HepG2 (cell line): Measurements from ENCODE around the gene NFS1. TPM values are rescaled to one million over a fixed set of nuclear protein-coding genes. Genes with fewer than 3 reads are reported as not detected.

Experiments used
- ARHGAP35 ChIP-seq: sonication (generic); formaldehyde crosslinking; IDR thresholded peaks from 2 replicates; pipeline ENCODE4 v1.9.0; 2022; ENCODE audit warnings: mild to moderate bottlenecking, inconsistent platforms, moderate library complexity, missing genetic modification reagents, borderline replicate concordance
- BRD4 ChIP-seq: sonication (generic); formaldehyde crosslinking; IDR thresholded peaks from 2 replicates; pipeline ENCODE4 v1.4.0; 2020; ENCODE audit warnings: missing genetic modification reagents
- FOSL2 ChIP-seq: sonication (generic); formaldehyde crosslinking; IDR thresholded peaks from 2 replicates; pipeline ENCODE4 v1.4.0; 2020; ENCODE audit warnings: missing genetic modification reagents
- GTF3A ChIP-seq: sonication (generic); formaldehyde crosslinking; conservative IDR thresholded peaks from 2 replicates; pipeline ENCODE4 v1.4.0; 2020; ENCODE audit warnings: mild to moderate bottlenecking, missing genetic modification reagents
- HDAC1 ChIP-seq: sonication (generic); formaldehyde crosslinking; IDR thresholded peaks from 2 replicates; pipeline ENCODE4 v1.5.1; 2020; ENCODE audit warnings: mild to moderate bottlenecking, missing genetic modification reagents
- KDM5B ChIP-seq: sonication (generic); formaldehyde crosslinking; IDR thresholded peaks from 2 replicates; pipeline ENCODE4 v1.4.0; 2020; ENCODE audit warnings: missing genetic modification reagents, mild to moderate bottlenecking, borderline replicate concordance
- MED8 ChIP-seq: sonication (generic); formaldehyde crosslinking; IDR thresholded peaks from 2 replicates; pipeline ENCODE4 v1.8.1; 2023; ENCODE audit warnings: mild to moderate bottlenecking, missing genetic modification reagents; ENCODE audit not compliant: insufficient replicate concordance
- MXI1 ChIP-seq: IDR thresholded peaks from 3 replicates; pipeline ENCODE4 v1.6.1; 2012; ENCODE audit warnings: low read depth, low read length, inconsistent platforms, borderline replicate concordance
- NR2C2 ChIP-seq: sonication (generic); formaldehyde crosslinking; IDR thresholded peaks from 2 replicates; pipeline ENCODE4 v1.4.0; 2020; ENCODE audit warnings: missing genetic modification reagents, mild to moderate bottlenecking, moderate library complexity, borderline replicate concordance
- POLR2AphosphoS5 ChIP-seq: IDR thresholded peaks from 2 replicates; pipeline ENCODE4 v1.6.1; 2012; ENCODE audit warnings: low read depth, low read length
- RBFOX2 ChIP-seq: fragments of 200-400 bp; formaldehyde crosslinking; IDR thresholded peaks from 2 replicates; pipeline ENCODE4 v1.6.1; 2017; ENCODE audit warnings: low read depth, mild to moderate bottlenecking, low read length
- RERE ChIP-seq: IDR thresholded peaks from 2 replicates; pipeline ENCODE4 v1.6.1; 2016; ENCODE audit warnings: low read depth, missing genetic modification reagents, missing compliant biosample characterization
- SMARCE1 ChIP-seq: fragments of 450-650 bp; IDR thresholded peaks from 2 replicates; pipeline ENCODE4 v1.6.1; 2017; ENCODE audit warnings: borderline replicate concordance
- TCF7 ChIP-seq: sonication (generic); IDR thresholded peaks from 2 replicates; pipeline ENCODE4 v1.6.1; 2016; ENCODE audit warnings: antibody characterized with exemption, low read depth
- TFDP2 ChIP-seq: sonication (generic); formaldehyde crosslinking; IDR thresholded peaks from 2 replicates; pipeline ENCODE4 v1.4.0; 2020; ENCODE audit warnings: missing genetic modification reagents
- THAP8 ChIP-seq: sonication (generic); formaldehyde crosslinking; IDR thresholded peaks from 2 replicates; pipeline ENCODE4 v1.5.1; 2020; ENCODE audit warnings: missing genetic modification reagents, mild to moderate bottlenecking, borderline replicate concordance
- ZBTB3 ChIP-seq: sonication (generic); formaldehyde crosslinking; IDR thresholded peaks from 2 replicates; pipeline ENCODE4 v1.4.0; 2020; ENCODE audit warnings: low read depth, mild to moderate bottlenecking, moderate library complexity, missing genetic modification reagents, borderline replicate concordance
- ZNF207 ChIP-seq: fragments of 450-650 bp; IDR thresholded peaks from 2 replicates; pipeline ENCODE4 v1.6.1; 2016; ENCODE audit warnings: antibody characterized with exemption, borderline replicate concordance
- ZNF547 ChIP-seq: sonication (generic); formaldehyde crosslinking; IDR thresholded peaks from 2 replicates; pipeline ENCODE4 v1.5.1; 2020; ENCODE audit warnings: mild to moderate bottlenecking, missing genetic modification reagents
- ZNF563 ChIP-seq: sonication (generic); formaldehyde crosslinking; IDR thresholded peaks from 2 replicates; pipeline ENCODE4 v1.8.0; 2022; ENCODE audit warnings: mild to moderate bottlenecking, moderate library complexity, missing genetic modification reagents
- ZNF570 ChIP-seq: sonication (generic); formaldehyde crosslinking; IDR thresholded peaks from 2 replicates; pipeline ENCODE4 v1.4.0; 2020; ENCODE audit warnings: mild to moderate bottlenecking, missing genetic modification reagents, borderline replicate concordance
- ZNF576 ChIP-seq: sonication (generic); formaldehyde crosslinking; IDR thresholded peaks from 2 replicates; pipeline ENCODE4 v1.4.0; 2020; ENCODE audit warnings: mild to moderate bottlenecking, missing genetic modification reagents
- ZNF605 ChIP-seq: sonication (generic); formaldehyde crosslinking; IDR thresholded peaks from 2 replicates; pipeline ENCODE4 v1.8.0; 2022; ENCODE audit warnings: mild to moderate bottlenecking, missing genetic modification reagents
- ZNF737 ChIP-seq: sonication (generic); formaldehyde crosslinking; IDR thresholded peaks from 2 replicates; pipeline ENCODE4 v1.5.0; 2020; ENCODE audit warnings: missing genetic modification reagents, mild to moderate bottlenecking, borderline replicate concordance
- polyA plus RNA-seq, 8 experiments: library from polyadenylated mRNA; depleted of rRNA in 3 of 8; stranded (reverse) in 7 of 8; unstranded in 1 of 8; fragments of >200 nt; fragmentation: Illumina TruSeq in 4 of 8; extraction: Trizol in 4 of 8; gene quantifications; 2 replicates each; pipeline versions ENCODE4 v1.2.1 to v1.2.3, GENCODE V29; 2011 to 2016; ENCODE audit warnings: low read depth in 4 of 8, missing spikeins in 1 of 8, mixed read lengths in 1 of 8; ENCODE audit not compliant: insufficient read depth in 1 of 8
- total RNA-seq, 5 experiments: library from RNA; depleted of rRNA; stranded (reverse); fragments of >200 nt; fragmentation: Illumina TruSeq; extraction: Trizol; gene quantifications; 2 replicates each; pipeline ENCODE4 v1.2.3, GENCODE V29; 2016; ENCODE audit warnings: low read depth in 1 of 5

The NFS1 gene
- total and polyA plus RNA-seq, 2 of the 13 experiments (the other 11 are each of a cell fraction or from before 2014, with no cell fraction given) = 65.9 to 88.1 TPM

- TF ChIP-seq NR2C2 = no peak
- no peak for TF ChIP-seq ZNF737 (CRISPR knock-in tag)
- no peak for TF ChIP-seq SMARCE1
- TF ChIP-seq ZNF563 = no peak
- no peak for TF ChIP-seq GTF3A
- TF ChIP-seq ZNF576 (CRISPR knock-in tag) = no peak
- TF ChIP-seq BRD4 (CRISPR knock-in tag) = no peak
- TF ChIP-seq ZNF547 (CRISPR knock-in tag) = no peak; the same call in none of the 2 replicates
- TF ChIP-seq ARHGAP35 = no peak
- no peak for TF ChIP-seq MXI1
- no peak for TF ChIP-seq THAP8 (CRISPR knock-in tag)
- TF ChIP-seq ZNF605 (CRISPR knock-in tag) = 0 out of 2 replicates have a peak, but pooled peaks have one; percentile 44
- no peak for TF ChIP-seq RERE (CRISPR knock-in tag)
- peak; percentile 36 for TF ChIP-seq MED8 (CRISPR knock-in tag)
- no peak for TF ChIP-seq FOSL2
- no peak for TF ChIP-seq TFDP2 (CRISPR knock-in tag)
- 0 out of 2 replicates have a peak, but pooled peaks have one; percentile 16 for TF ChIP-seq POLR2AphosphoS5
- no peak for TF ChIP-seq ZNF207
- TF ChIP-seq TCF7 = no peak
- no peak for TF ChIP-seq ZNF570 (CRISPR knock-in tag)
- no peak for TF ChIP-seq ZBTB3 (CRISPR knock-in tag)
- TF ChIP-seq KDM5B (CRISPR knock-in tag) = no peak; the same call in 1 of the 2 replicates
- TF ChIP-seq RBFOX2 = peak; percentile 43
- TF ChIP-seq HDAC1 (CRISPR knock-in tag) = no peak
These were observed 1.5 kb upstream of the NFS1 start (continued) for GRCh38 chr20:35700625-35701148.
